Measurements from ENCODE around the gene ISG20. TPM values are rescaled to one million over a fixed set of nuclear protein-coding genes. Genes with fewer than 3 reads are reported as not detected.

ISG20 gene
- total and polyA plus RNA-seq, 2 experiments from 2014 or later: 13.3 to 15.8 TPM

- H3K27ac ChIP-seq: no peak overlapping the region
- TF ChIP-seq CTCF (IDR thresholded peaks at IDR 0.05; ENCODE audit: poor library complexity) (no peak), EZH2phosphoT487 (IDR thresholded peaks at IDR 0.05; ENCODE audit: low read depth, severe bottlenecking, unreplicated experiment) (no peak), EZH2 (IDR thresholded peaks at IDR 0.05; ENCODE audit: borderline replicate concordance) (no peak)
Measured at GRCh38 chr15:88645171-88646087, 6.6 kb downstream of the ISG20 start.

DNA sequence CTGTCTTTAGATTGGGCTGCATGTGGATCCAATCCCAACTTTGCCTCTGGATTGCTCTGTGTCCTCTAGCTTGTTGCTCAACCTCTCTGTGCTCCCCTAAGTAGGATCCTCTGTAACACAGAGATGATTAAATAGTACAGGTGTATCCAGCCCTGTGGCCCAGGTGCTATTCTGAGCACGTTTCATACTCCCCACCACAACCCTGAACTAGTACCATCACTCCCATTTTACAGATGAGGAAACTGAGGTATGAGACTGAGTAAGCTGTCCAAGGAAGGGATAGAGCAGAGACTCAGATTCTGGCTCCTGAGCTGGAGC lies 7.2 kb downstream of the ISG20 start:
- H3K4me3 ChIP-seq: no peak overlapping the region
- H3K9me3 ChIP-seq (ENCODE audit: low read depth): no peaks in the 10 kb centered on the region
- no peak overlapping the region for H3K4me2 ChIP-seq
- H3K4me1 ChIP-seq (ENCODE audit: insufficient read depth): peaks cover 4% of the 10 kb centered on the region
- H3K27ac ChIP-seq: no peak overlapping the region
- H3K27me3 ChIP-seq: no peaks in the 10 kb centered on the region
- no peaks in the 10 kb centered on the region for H3K9me2 ChIP-seq (replicated peaks; ENCODE audit: insufficient read depth)
- H4K20me1 ChIP-seq (ENCODE audit: insufficient read depth, poor library complexity, severe bottlenecking): no peaks in the 10 kb centered on the region
- H3K36me3 ChIP-seq (replicated peaks; ENCODE audit: insufficient read depth, low read depth): no peaks in the 10 kb centered on the region
- WGBS (ENCODE audit: low lambda C conversion rate, missing lambda C conversion rate): 80% methylated on average over 1 of the region's 1 CpG
- no peak for TF ChIP-seq EZH2phosphoT487 (IDR thresholded peaks at IDR 0.05; ENCODE audit: low read depth, severe bottlenecking, unreplicated experiment)
- no peak for TF ChIP-seq CTCF (IDR thresholded peaks at IDR 0.05; ENCODE audit: poor library complexity)
- TF ChIP-seq EZH2 (IDR thresholded peaks at IDR 0.05; ENCODE audit: borderline replicate concordance): no peak
- H2AFZ ChIP-seq: no peak overlapping the region
- no peaks in the 10 kb centered on the region for H3K79me2 ChIP-seq
- DNase-seq (ENCODE audit: low spot score): no peak

More at GRCh38 chr15:88645171-88646087, 6.6 kb downstream of the ISG20 start:
- DNase-seq (ENCODE audit: low spot score): no peak
- no peaks in the 10 kb centered on the region for H4K20me1 ChIP-seq (ENCODE audit: insufficient read depth, poor library complexity, severe bottlenecking)
- no peak overlapping the region for H3K4me3 ChIP-seq
- no peaks in the 10 kb centered on the region for H3K79me2 ChIP-seq
- 95% methylated on average over 14 of the region's 14 CpGs for WGBS (ENCODE audit: low lambda C conversion rate, missing lambda C conversion rate)
- H3K9me3 ChIP-seq (ENCODE audit: low read depth): no peaks in the 10 kb centered on the region
- H3K27me3 ChIP-seq: no peaks in the 10 kb centered on the region
- H3K9me2 ChIP-seq (replicated peaks; ENCODE audit: insufficient read depth): no peaks in the 10 kb centered on the region
- no peaks in the 10 kb centered on the region for H3K36me3 ChIP-seq (replicated peaks; ENCODE audit: insufficient read depth, low read depth)
- H2AFZ ChIP-seq: no peak overlapping the region
- H3K4me2 ChIP-seq: no peak overlapping the region
- peaks cover 4% of the 10 kb centered on the region for H3K4me1 ChIP-seq (ENCODE audit: insufficient read depth)

GRCh38 chr15:88646951-88647350 lies 8.1 kb downstream of the ISG20 start:
- no peak overlapping the region for H2AFZ ChIP-seq
- H3K4me2 ChIP-seq: no peak overlapping the region
- no peak overlapping the region for H3K4me3 ChIP-seq
- DNase-seq (ENCODE audit: low spot score): no peak
- WGBS (ENCODE audit: low lambda C conversion rate, missing lambda C conversion rate): 89% methylated on average over 5 of the region's 5 CpGs
- no peak overlapping the region for H3K27ac ChIP-seq
- TF ChIP-seq EZH2phosphoT487 (IDR thresholded peaks at IDR 0.05; ENCODE audit: low read depth, severe bottlenecking, unreplicated experiment): no peak
- no peak for TF ChIP-seq EZH2 (IDR thresholded peaks at IDR 0.05; ENCODE audit: borderline replicate concordance)
- TF ChIP-seq CTCF (IDR thresholded peaks at IDR 0.05; ENCODE audit: poor library complexity): no peak
- H3K36me3 ChIP-seq (replicated peaks; ENCODE audit: insufficient read depth, low read depth): no peaks in the 10 kb centered on the region
- H4K20me1 ChIP-seq (ENCODE audit: insufficient read depth, poor library complexity, severe bottlenecking): no peaks in the 10 kb centered on the region
- H3K9me3 ChIP-seq (ENCODE audit: low read depth): no peaks in the 10 kb centered on the region
- no peaks in the 10 kb centered on the region for H3K9me2 ChIP-seq (replicated peaks; ENCODE audit: insufficient read depth)
- no peaks in the 10 kb centered on the region for H3K27me3 ChIP-seq
- peaks cover 4% of the 10 kb centered on the region for H3K4me1 ChIP-seq (ENCODE audit: insufficient read depth)
- no peaks in the 10 kb centered on the region for H3K79me2 ChIP-seq

All from hepatocyte (in vitro differentiated cells).